Measurements from ENCODE around the gene ARTN. TPM values are rescaled to one million over a fixed set of nuclear protein-coding genes. Genes with fewer than 3 reads are reported as not detected.

The ARTN gene
- total and polyA plus RNA-seq, 2 experiments from 2014 or later, result 2.1 TPM; not detected in 1

DNA sequence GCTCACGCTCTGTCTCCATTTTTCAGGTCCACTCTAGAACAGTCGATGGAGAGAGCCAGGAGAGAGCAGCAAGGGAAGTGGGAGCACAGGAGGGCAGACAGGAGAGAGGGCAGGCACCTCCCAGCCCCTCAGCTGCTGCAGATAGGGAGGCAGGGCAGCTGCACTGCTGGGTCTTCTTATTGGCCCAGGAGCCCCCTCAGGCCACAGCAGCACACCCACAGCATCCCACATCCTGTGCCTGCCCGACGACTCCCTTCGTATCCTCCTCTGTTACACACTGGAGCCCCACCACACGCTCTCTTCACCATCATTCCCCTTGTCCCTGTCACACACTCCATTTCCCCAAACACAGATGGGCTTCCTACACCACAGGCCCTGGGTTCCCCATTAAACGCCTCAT is 13.7 kb upstream of the ARTN start:
- no peaks in the 10 kb centered on the region for H3K9me3 ChIP-seq (ENCODE audit: low read depth)
- 94% methylated on average over 7 of the region's 7 CpGs for WGBS (ENCODE audit: low lambda C conversion rate, missing lambda C conversion rate)
- H3K27ac ChIP-seq, result no peak overlapping the region
- no peak overlapping the region for H3K4me2 ChIP-seq
- H3K4me1 ChIP-seq (ENCODE audit: insufficient read depth), result no peaks in the 10 kb centered on the region
- H3K36me3 ChIP-seq (replicated peaks; ENCODE audit: insufficient read depth, low read depth), result no peaks in the 10 kb centered on the region
- no peaks in the 10 kb centered on the region for H4K20me1 ChIP-seq (ENCODE audit: insufficient read depth, poor library complexity, severe bottlenecking)
- H3K79me2 ChIP-seq, result no peaks in the 10 kb centered on the region
- no peaks in the 10 kb centered on the region for H3K27me3 ChIP-seq
- H3K9me2 ChIP-seq (replicated peaks; ENCODE audit: insufficient read depth), result no peaks in the 10 kb centered on the region
- no peak overlapping the region for H2AFZ ChIP-seq
- TF ChIP-seq, protein P1, sequence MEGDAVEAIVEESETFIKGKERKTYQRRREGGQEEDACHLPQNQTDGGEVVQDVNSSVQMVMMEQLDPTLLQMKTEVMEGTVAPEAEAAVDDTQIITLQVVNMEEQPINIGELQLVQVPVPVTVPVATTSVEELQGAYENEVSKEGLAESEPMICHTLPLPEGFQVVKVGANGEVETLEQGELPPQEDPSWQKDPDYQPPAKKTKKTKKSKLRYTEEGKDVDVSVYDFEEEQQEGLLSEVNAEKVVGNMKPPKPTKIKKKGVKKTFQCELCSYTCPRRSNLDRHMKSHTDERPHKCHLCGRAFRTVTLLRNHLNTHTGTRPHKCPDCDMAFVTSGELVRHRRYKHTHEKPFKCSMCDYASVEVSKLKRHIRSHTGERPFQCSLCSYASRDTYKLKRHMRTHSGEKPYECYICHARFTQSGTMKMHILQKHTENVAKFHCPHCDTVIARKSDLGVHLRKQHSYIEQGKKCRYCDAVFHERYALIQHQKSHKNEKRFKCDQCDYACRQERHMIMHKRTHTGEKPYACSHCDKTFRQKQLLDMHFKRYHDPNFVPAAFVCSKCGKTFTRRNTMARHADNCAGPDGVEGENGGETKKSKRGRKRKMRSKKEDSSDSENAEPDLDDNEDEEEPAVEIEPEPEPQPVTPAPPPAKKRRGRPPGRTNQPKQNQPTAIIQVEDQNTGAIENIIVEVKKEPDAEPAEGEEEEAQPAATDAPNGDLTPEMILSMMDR (IDR thresholded peaks at IDR 0.05; ENCODE audit: poor library complexity), result no peak
- TF ChIP-seq EZH2 (IDR thresholded peaks at IDR 0.05; ENCODE audit: borderline replicate concordance) (no peak), EZH2phosphoT487 (IDR thresholded peaks at IDR 0.05; ENCODE audit: low read depth, severe bottlenecking, unreplicated experiment) (no peak)
- H3K4me3 ChIP-seq, result no peak overlapping the region
- no peak for DNase-seq (ENCODE audit: low spot score)

- H4K20me1 ChIP-seq (ENCODE audit: insufficient read depth, poor library complexity, severe bottlenecking), result no peaks in the 10 kb centered on the region
- TF ChIP-seq EZH2phosphoT487 (IDR thresholded peaks at IDR 0.05; ENCODE audit: low read depth, severe bottlenecking, unreplicated experiment) (no peak), EZH2 (IDR thresholded peaks at IDR 0.05; ENCODE audit: borderline replicate concordance) (no peak)
- TF ChIP-seq, protein P1 (IDR thresholded peaks at IDR 0.05; ENCODE audit: poor library complexity), result no peak
- H3K79me2 ChIP-seq, result no peaks in the 10 kb centered on the region
- H2AFZ ChIP-seq, result no peak overlapping the region
- H3K9me2 ChIP-seq (replicated peaks; ENCODE audit: insufficient read depth), result no peaks in the 10 kb centered on the region
- 85% methylated on average over 6 of the region's 6 CpGs for WGBS (ENCODE audit: low lambda C conversion rate, missing lambda C conversion rate)
- no peak overlapping the region for H3K27ac ChIP-seq
- no peak for DNase-seq (ENCODE audit: low spot score)
- H3K9me3 ChIP-seq (ENCODE audit: low read depth), result no peaks in the 10 kb centered on the region
- H3K4me3 ChIP-seq, result no peak overlapping the region
- no peaks in the 10 kb centered on the region for H3K4me1 ChIP-seq (ENCODE audit: insufficient read depth)
- H3K36me3 ChIP-seq (replicated peaks; ENCODE audit: insufficient read depth, low read depth), result no peaks in the 10 kb centered on the region
- no peaks in the 10 kb centered on the region for H3K27me3 ChIP-seq
- H3K4me2 ChIP-seq, result no peak overlapping the region
Observed at GRCh38 chr1:43921022-43921421, 12.6 kb upstream of the ARTN start.

- Histone ChIP-seq H3K4me3 (no peak overlapping the region), H3K4me2 (no peak overlapping the region), H3K4me1 (ENCODE audit: insufficient read depth) (no peaks in the 10 kb centered on the region), H3K36me3 (replicated peaks; ENCODE audit: insufficient read depth, low read depth) (no peaks in the 10 kb centered on the region), H2AFZ (no peak overlapping the region), H3K9me2 (replicated peaks; ENCODE audit: insufficient read depth) (no peaks in the 10 kb centered on the region), H3K79me2 (no peaks in the 10 kb centered on the region), H4K20me1 (ENCODE audit: insufficient read depth, poor library complexity, severe bottlenecking) (no peaks in the 10 kb centered on the region), H3K27ac (no peak overlapping the region), H3K9me3 (ENCODE audit: low read depth) (no peaks in the 10 kb centered on the region), H3K27me3 (no peaks in the 10 kb centered on the region)
- WGBS (ENCODE audit: low lambda C conversion rate, missing lambda C conversion rate), result 97% methylated on average over 4 of the region's 4 CpGs
- no peak for DNase-seq (ENCODE audit: low spot score)
- TF ChIP-seq EZH2phosphoT487 (IDR thresholded peaks at IDR 0.05; ENCODE audit: low read depth, severe bottlenecking, unreplicated experiment) (no peak), EZH2 (IDR thresholded peaks at IDR 0.05; ENCODE audit: borderline replicate concordance) (no peak)
- TF ChIP-seq, protein P1 (IDR thresholded peaks at IDR 0.05; ENCODE audit: poor library complexity), result no peak
Observed at GRCh38 chr1:43924516-43924915, 9.1 kb upstream of the ARTN start.

DNA sequence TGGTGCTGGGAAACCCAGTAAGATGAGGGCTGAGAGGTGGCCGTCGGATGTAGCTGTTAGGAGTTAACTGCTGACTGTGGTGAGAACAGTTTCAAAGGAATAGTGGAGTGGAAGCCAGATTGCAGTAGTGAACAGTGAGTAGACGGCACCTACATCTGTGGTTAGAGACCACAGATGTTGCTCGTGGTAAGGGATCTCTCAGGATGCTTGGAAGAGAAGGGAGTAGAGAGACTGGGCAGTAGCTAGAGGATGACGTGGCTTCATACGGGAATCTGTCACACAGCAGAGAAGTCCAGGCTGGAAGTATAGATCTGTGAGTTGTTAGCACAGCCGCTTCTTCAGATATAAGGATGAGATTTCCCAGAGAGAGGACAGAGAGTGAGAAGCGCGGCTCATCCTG is 7.8 kb upstream of the ARTN start:
- no peak overlapping the region for H3K4me2 ChIP-seq
- no peaks in the 10 kb centered on the region for H3K36me3 ChIP-seq (replicated peaks; ENCODE audit: insufficient read depth, low read depth)
- 98% methylated on average over 9 of the region's 9 CpGs for WGBS (ENCODE audit: low lambda C conversion rate, missing lambda C conversion rate)
- TF ChIP-seq EZH2phosphoT487 (IDR thresholded peaks at IDR 0.05; ENCODE audit: low read depth, severe bottlenecking, unreplicated experiment) (no peak), EZH2 (IDR thresholded peaks at IDR 0.05; ENCODE audit: borderline replicate concordance) (no peak)
- TF ChIP-seq, protein P1 (IDR thresholded peaks at IDR 0.05; ENCODE audit: poor library complexity), result no peak
- no peak overlapping the region for H2AFZ ChIP-seq
- no peak overlapping the region for H3K4me3 ChIP-seq
- H3K9me3 ChIP-seq (ENCODE audit: low read depth), result no peaks in the 10 kb centered on the region
- no peaks in the 10 kb centered on the region for H3K79me2 ChIP-seq
- H3K9me2 ChIP-seq (replicated peaks; ENCODE audit: insufficient read depth), result no peaks in the 10 kb centered on the region
- H3K4me1 ChIP-seq (ENCODE audit: insufficient read depth), result no peaks in the 10 kb centered on the region
- no peak overlapping the region for H3K27ac ChIP-seq
- H3K27me3 ChIP-seq, result no peaks in the 10 kb centered on the region
- DNase-seq (ENCODE audit: low spot score), result no peak
- no peaks in the 10 kb centered on the region for H4K20me1 ChIP-seq (ENCODE audit: insufficient read depth, poor library complexity, severe bottlenecking)
